ENCODE data around the gene NCOA5.

GRCh38 chr20:46017272-46017671, 72.5 kb downstream of the NCOA5 start:
- TF ChIP-seq, protein P1, sequence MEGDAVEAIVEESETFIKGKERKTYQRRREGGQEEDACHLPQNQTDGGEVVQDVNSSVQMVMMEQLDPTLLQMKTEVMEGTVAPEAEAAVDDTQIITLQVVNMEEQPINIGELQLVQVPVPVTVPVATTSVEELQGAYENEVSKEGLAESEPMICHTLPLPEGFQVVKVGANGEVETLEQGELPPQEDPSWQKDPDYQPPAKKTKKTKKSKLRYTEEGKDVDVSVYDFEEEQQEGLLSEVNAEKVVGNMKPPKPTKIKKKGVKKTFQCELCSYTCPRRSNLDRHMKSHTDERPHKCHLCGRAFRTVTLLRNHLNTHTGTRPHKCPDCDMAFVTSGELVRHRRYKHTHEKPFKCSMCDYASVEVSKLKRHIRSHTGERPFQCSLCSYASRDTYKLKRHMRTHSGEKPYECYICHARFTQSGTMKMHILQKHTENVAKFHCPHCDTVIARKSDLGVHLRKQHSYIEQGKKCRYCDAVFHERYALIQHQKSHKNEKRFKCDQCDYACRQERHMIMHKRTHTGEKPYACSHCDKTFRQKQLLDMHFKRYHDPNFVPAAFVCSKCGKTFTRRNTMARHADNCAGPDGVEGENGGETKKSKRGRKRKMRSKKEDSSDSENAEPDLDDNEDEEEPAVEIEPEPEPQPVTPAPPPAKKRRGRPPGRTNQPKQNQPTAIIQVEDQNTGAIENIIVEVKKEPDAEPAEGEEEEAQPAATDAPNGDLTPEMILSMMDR (optimal IDR thresholded peaks at IDR 0.05 in 1 of 3, IDR thresholded peaks at IDR 0.05 in 1 of 3, conservative IDR thresholded peaks at IDR 0.05 in 1 of 3; ENCODE audit: extremely low read depth in 1 of 3, insufficient read depth in 2 of 3, low read length in 3 of 3) = no peak
- TF ChIP-seq EZH2 (IDR thresholded peaks at IDR 0.05; ENCODE audit: low read length) = no peak
